Measurements from ENCODE around the gene NEMP2. TPM values are rescaled to one million over a fixed set of nuclear protein-coding genes. Genes with fewer than 3 reads are reported as not detected.

Gene NEMP2
- total and polyA plus RNA-seq, 2 of the 8 experiments (the other 6 are each of a cell fraction or from before 2014, with no cell fraction given) = 3.1 to 5.3 TPM

GRCh38 chr2:190486037-190486623 is 48.4 kb downstream of the NEMP2 start (continued):
- TF ChIP-seq ATF3 (IDR thresholded peaks at IDR 0.05; ENCODE audit: insufficient read depth, low read depth, low read length) = no peak
- no peak for TF ChIP-seq TEAD4 (IDR thresholded peaks at IDR 0.05; ENCODE audit: low read depth, low read length)
- no peak for TF ChIP-seq CHD7 (IDR thresholded peaks at IDR 0.05; ENCODE audit: insufficient replicate concordance, low read length)
- no peak for TF ChIP-seq RBBP5 (IDR thresholded peaks at IDR 0.05; ENCODE audit: borderline replicate concordance, low read depth, low read length)

Data from H1 (cell line).